NCI-H748 (cell line): ENCODE data around the gene STAB1.

Experiments
- DNase-seq: peaks from one replicate; lab custom pipeline; 2025; ENCODE audit not compliant: unreplicated experiment; lab: John Stamatoyannopoulos, UW

STAB1 gene

GRCh38 chr3:52506266-52506966, 11.3 kb downstream of the STAB1 start:
- peak; percentile 9 for DNase-seq

- no peak for DNase-seq
These were observed 12.2 kb downstream of the STAB1 start for GRCh38 chr3:52507359-52507758.

GRCh38 chr3:52509753-52510328, 14.7 kb downstream of the STAB1 start:
- DNase-seq, result no peak

GRCh38 chr3:52511509-52511908, 16.4 kb downstream of the STAB1 start:
- no peak for DNase-seq

GRCh38 chr3:52512105-52512504, 17.0 kb downstream of the STAB1 start:
- no peak for DNase-seq

GRCh38 chr3:52512727-52513126, 17.6 kb downstream of the STAB1 start:
- no peak for DNase-seq

GRCh38 chr3:52513281-52513680, 18.1 kb downstream of the STAB1 start:
- no peak for DNase-seq

GRCh38 chr3:52514576-52514975, 19.4 kb downstream of the STAB1 start:
- DNase-seq, result no peak

- DNase-seq, result no peak
These were observed 20.1 kb downstream of the STAB1 start for GRCh38 chr3:52515192-52515591.

- no peak for DNase-seq
These were observed 21.5 kb downstream of the STAB1 start for GRCh38 chr3:52516509-52517195.

- DNase-seq, result no peak
These were observed 22.9 kb downstream of the STAB1 start for GRCh38 chr3:52517796-52518722.

GRCh38 chr3:52518723-52519444, 23.7 kb downstream of the STAB1 start:
- DNase-seq, result no peak

- DNase-seq, result no peak
These were observed 24.5 kb downstream of the STAB1 start for GRCh38 chr3:52519445-52520140.

GRCh38 chr3:52520141-52520667, 25.1 kb downstream of the STAB1 start:
- DNase-seq, result no peak

GRCh38 chr3:52520716-52521487, 25.8 kb downstream of the STAB1 start:
- no peak for DNase-seq

GRCh38 chr3:52521488-52521824, 26.3 kb downstream of the STAB1 start:
- no peak for DNase-seq

- no peak for DNase-seq
These were observed 26.9 kb downstream of the STAB1 start for GRCh38 chr3:52521881-52522650.

- no peak for DNase-seq
These were observed 27.6 kb downstream of the STAB1 start for GRCh38 chr3:52522651-52523251.
